Mesothelial cell of epicardium (in vitro differentiated cells): ENCODE results near the gene CEACAM16. TPM values are rescaled to one million over a fixed set of nuclear protein-coding genes. Genes with fewer than 3 reads are reported as not detected.
A peak's percentile ranks its signal among the peaks of the same experiment; 100 is the strongest.
"Not testable (repeated sequence)": the region's sequence is repeated elsewhere in the genome, so short reads cannot be mapped to it uniquely, and the experiment has no call there.

Experiments
- DNase-seq, 2 experiments: peaks; one replicate each; pipeline ENCODE4 v3.0.0; 2021; ENCODE audit warnings: low spot score in 2 of 2; ENCODE audit not compliant: unreplicated experiment in 2 of 2
- H3K27ac Mint-ChIP-seq: 2 replicates; pipeline ENCODE4 v1.8.0; 2021; ENCODE audit warnings: mixed read lengths
- H3K27me3 Mint-ChIP-seq: 2 replicates; pipeline ENCODE4 v1.8.0; 2021; ENCODE audit warnings: low read depth, mixed read lengths
- H3K36me3 Mint-ChIP-seq: 2 replicates; pipeline ENCODE4 v1.8.0; 2021; ENCODE audit warnings: mixed read lengths
- H3K4me1 Mint-ChIP-seq: 2 replicates; pipeline ENCODE4 v1.8.0; 2021; ENCODE audit warnings: mixed read lengths
- H3K4me3 Mint-ChIP-seq: 2 replicates; pipeline ENCODE4 v1.8.0; 2021; ENCODE audit warnings: mild to moderate bottlenecking, moderate library complexity, mixed read lengths
- H3K9me3 Mint-ChIP-seq: 2 replicates; pipeline ENCODE4 v1.8.0; 2021; ENCODE audit warnings: mixed read lengths
- CTCF ChIP-seq: fragments of 200-600 bp; sonication (generic); IDR thresholded peaks from one replicate; pipeline ENCODE4 v1.5.0; 2021; ENCODE audit warnings: antibody characterized with exemption; ENCODE audit not compliant: unreplicated experiment
- total RNA-seq: library from RNA; stranded (reverse); gene quantifications from 3 replicates; pipeline ENCODE4 v1.2.1, GENCODE V29; 2021

CEACAM16 gene
- total RNA-seq, 1 donor from 2014 or later = not detected

DNA sequence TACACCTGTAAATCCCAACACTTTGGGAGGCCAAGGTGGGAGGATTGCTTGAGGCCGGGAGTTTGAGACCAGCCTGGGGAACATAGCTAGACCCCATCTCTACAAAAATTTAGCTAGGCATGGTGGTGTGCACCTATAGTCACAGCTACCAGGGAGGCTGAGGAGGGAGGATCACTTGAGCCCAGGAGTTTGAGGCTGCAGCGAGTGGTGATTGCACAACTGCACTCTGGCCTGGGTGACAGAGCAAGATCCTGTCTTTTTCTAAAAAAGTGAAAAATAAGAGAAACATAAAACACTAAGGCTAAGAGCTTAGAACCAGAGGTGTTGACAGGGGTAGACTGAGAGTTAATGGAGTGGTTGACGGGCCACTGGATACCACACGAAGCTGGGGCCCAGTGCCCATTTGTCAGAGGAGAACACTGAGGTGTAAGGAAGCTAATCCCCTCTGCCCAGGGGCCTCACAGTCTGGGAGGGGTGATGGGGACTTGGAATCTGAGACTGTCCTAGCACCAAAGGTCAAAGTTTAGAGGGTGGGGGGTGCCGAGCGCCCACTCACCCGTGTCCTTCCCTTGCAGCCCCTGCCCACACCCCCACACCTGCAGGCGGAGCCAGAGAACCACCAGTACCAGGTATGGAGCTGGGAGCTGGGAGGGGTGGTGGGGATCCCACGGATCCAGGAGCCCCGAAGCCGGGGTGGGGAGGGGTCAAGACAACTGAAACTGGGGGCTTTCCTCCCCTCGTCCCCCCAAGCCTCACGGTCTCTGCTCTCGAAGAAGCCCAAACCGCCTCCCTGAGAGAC, 16.8 kb upstream of the CEACAM16 start:
- DNase-seq = no peak
- Mint-ChIP-seq H3K27ac (no peak overlapping the region), H3K36me3 (no peaks in the 10 kb centered on the region), H3K27me3 (no peaks in the 10 kb centered on the region), H3K4me3 (no peak overlapping the region), H3K4me1 (peaks cover 6% of the 10 kb centered on the region), H3K9me3 (no peaks in the 10 kb centered on the region)
- no peak for TF ChIP-seq CTCF

DNA sequence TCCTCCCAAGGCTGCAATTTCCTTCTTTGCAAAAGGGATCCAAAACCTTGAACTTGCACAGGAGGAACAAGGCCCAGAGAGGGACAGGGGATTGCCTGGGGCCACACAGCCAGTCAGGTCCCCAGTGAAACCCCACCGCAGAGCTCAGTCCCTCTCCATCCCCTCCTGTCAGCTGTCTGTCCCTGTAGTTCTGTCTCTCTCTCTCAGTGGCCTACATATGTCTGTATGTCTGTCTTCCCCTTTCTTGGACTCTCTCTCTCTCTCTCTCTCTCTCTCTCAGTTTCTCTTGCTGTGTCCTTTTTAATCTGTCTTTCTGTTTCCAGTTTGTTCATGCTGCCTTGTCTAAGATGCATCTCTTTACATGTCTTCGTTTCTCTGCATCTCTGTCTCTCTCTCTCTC, 16.1 kb upstream of the CEACAM16 start:
- Mint-ChIP-seq H3K36me3 (no peaks in the 10 kb centered on the region), H3K4me1 (peaks cover 5% of the 10 kb centered on the region), H3K27me3 (no peaks in the 10 kb centered on the region), H3K4me3 (no peak overlapping the region), H3K9me3 (no peaks in the 10 kb centered on the region), H3K27ac (no peak overlapping the region)
- TF ChIP-seq CTCF = no peak
- no peak for DNase-seq

DNA sequence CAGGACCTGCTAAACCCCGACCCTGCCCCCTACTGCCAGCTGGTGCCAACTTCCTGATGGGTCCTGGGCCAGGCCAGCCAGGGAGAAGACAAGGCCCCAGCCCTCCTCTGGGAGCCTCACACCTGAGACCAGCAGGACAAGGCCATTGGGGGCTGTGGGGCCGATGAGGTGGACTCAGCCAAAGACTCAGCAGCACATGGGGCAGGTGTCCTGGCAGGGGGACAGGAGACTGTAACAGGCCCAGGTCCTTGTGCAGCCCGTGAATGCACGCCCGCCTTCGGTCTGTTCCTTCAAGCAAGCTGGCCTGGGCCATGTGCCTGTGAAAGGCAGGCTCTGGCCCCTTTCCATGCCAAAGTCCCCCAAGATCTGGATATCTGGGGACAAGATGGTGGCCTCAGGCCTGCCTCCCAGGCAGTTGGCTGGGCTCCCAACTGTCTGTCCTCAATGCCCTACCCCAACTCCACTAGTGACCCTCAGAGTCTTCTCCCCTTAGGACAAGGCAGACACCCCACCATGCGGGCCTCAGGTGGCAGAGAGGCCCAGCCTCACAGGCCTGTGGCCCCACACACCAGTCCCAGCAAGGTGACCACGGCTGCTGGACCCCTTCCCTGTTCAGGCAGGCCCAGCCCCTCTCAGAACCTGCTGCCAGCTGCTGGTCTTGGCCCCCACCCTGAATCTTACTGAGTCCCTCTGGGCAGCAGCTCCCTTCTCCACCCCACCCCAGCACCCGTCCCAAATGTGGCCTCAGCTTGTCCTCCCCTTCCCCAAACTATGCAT, 15.3 kb upstream of the CEACAM16 start:
- Mint-ChIP-seq H3K4me3 (no peak overlapping the region), H3K36me3 (no peaks in the 10 kb centered on the region), H3K9me3 (no peaks in the 10 kb centered on the region), H3K27me3 (no peaks in the 10 kb centered on the region), H3K4me1 (peaks cover 5% of the 10 kb centered on the region), H3K27ac (no peak overlapping the region)
- DNase-seq = no peak
- no peak for TF ChIP-seq CTCF

DNA sequence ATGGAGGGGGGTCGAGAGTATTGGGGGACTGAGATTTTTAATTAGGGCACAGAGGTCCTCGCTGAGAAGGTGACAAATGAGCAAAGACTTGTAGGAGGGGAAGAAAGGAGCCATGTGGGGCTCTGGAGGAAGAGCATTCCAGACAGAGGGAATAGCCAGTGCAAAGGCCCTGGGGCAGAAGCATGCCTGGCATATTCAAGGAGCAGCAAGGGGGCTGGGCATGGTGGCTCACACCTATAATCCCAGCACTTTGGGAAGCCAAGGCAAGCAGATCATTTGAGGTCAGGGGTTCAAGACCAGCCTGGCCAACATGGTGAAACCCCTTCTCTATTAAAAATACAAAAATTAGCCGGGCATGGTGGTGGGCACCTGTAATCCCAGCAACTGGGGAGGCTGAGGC, 14.6 kb upstream of the CEACAM16 start:
- DNase-seq, H3K4me1 Mint-ChIP-seq, H3K9me3 Mint-ChIP-seq, H3K4me3 Mint-ChIP-seq, H3K27ac Mint-ChIP-seq, H3K27me3 Mint-ChIP-seq, H3K36me3 Mint-ChIP-seq: not testable (repeated sequence)

GRCh38 chr19:44684892-44685863, 13.8 kb upstream of the CEACAM16 start:
- Mint-ChIP-seq H3K36me3 (no peaks in the 10 kb centered on the region), H3K4me1 (peaks cover 7% of the 10 kb centered on the region), H3K9me3 (no peaks in the 10 kb centered on the region), H3K27ac (peak overlapping the region; percentile 84), H3K4me3 (no peak overlapping the region), H3K27me3 (peaks cover 1% of the 10 kb centered on the region)
- TF ChIP-seq CTCF = no peak
- no peak for DNase-seq
